Measurements from ENCODE around the gene PANK1. TPM values are rescaled to one million over a fixed set of nuclear protein-coding genes. Genes with fewer than 3 reads are reported as not detected.

PANK1 gene
- total and polyA plus RNA-seq, 2 of the 8 experiments (the other 6 are each of a cell fraction or from before 2014, with no cell fraction given), result 18.5 to 40.4 TPM

DNA sequence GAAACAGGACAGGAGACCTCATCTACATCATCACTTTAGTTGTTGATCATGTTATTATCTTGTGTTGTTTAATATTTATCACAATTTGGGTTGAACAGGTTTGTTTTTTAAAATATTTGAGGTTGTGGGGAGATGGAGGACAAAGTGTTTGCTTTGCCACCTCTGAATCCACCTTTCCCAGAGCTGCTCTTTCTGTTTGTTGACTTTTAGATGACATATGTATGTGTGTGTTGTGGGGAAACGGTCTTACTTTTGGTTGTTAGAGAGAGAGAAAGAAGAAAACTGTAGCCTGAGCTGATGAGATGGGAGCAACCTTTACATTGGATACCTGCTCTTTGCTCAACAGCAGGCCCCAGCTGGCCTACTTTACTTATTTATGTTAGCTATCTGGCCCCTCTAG, 90.6 kb downstream of the PANK1 start (continued):
- TF ChIP-seq SP2 (IDR thresholded peaks at IDR 0.05; ENCODE audit: low read length), result no peak
- no peak for TF ChIP-seq RBBP5 (IDR thresholded peaks at IDR 0.05; ENCODE audit: borderline replicate concordance, low read depth, low read length)

Data from H1 (cell line).